DMS79 (cell line): ENCODE results near the gene TEX48.

Experiments used
- DNase-seq: peaks from one replicate; lab custom pipeline; 2025; lab: John Stamatoyannopoulos, UW

Gene TEX48

GRCh38 chr9:114693248-114693855 is 11.4 kb upstream of the TEX48 start:
- DNase-seq = peak; percentile 84

GRCh38 chr9:114691956-114692295 is 9.9 kb upstream of the TEX48 start:
- no peak for DNase-seq

GRCh38 chr9:114691046-114691955 is 9.3 kb upstream of the TEX48 start:
- no peak for DNase-seq

GRCh38 chr9:114690308-114690707 is 8.3 kb upstream of the TEX48 start:
- no peak for DNase-seq

GRCh38 chr9:114689813-114690212 is 7.8 kb upstream of the TEX48 start:
- no peak for DNase-seq

GRCh38 chr9:114688909-114689610 is 7.1 kb upstream of the TEX48 start:
- no peak for DNase-seq

- DNase-seq = no peak
Measured at GRCh38 chr9:114688379-114688778, 6.4 kb upstream of the TEX48 start.

GRCh38 chr9:114687034-114687433 is 5.0 kb upstream of the TEX48 start:
- no peak for DNase-seq

GRCh38 chr9:114685951-114686350 is 4.0 kb upstream of the TEX48 start:
- DNase-seq = no peak

- DNase-seq = no peak
Measured at GRCh38 chr9:114684036-114684435, 2.0 kb upstream of the TEX48 start.

- no peak for DNase-seq
Measured at GRCh38 chr9:114682846-114683245, 854 bp upstream of the TEX48 start.

GRCh38 chr9:114680259-114681001 is 1.6 kb downstream of the TEX48 start:
- no peak for DNase-seq

GRCh38 chr9:114678795-114679194 is 3.2 kb downstream of the TEX48 start:
- DNase-seq = no peak

- no peak for DNase-seq
Measured at GRCh38 chr9:114678130-114678529, 3.9 kb downstream of the TEX48 start.

- DNase-seq = peak; percentile 96
Measured at GRCh38 chr9:114677418-114677817, 4.6 kb downstream of the TEX48 start.

GRCh38 chr9:114676901-114677300 is 5.1 kb downstream of the TEX48 start:
- no peak for DNase-seq

- no peak for DNase-seq
Measured at GRCh38 chr9:114674798-114675540, 7.0 kb downstream of the TEX48 start.

- no peak for DNase-seq
Measured at GRCh38 chr9:114674076-114674797, 7.8 kb downstream of the TEX48 start.

- DNase-seq = peak; percentile 15
Measured at GRCh38 chr9:114671605-114672004, 10.4 kb downstream of the TEX48 start.

- no peak for DNase-seq
Measured at GRCh38 chr9:114669961-114670360, 12.0 kb downstream of the TEX48 start.

- no peak for DNase-seq
Measured at GRCh38 chr9:114668146-114668545, 13.8 kb downstream of the TEX48 start.
